Pons (tissue), 1 donor: ENCODE data around the gene GAGE12H.
"Not testable (repeated sequence)": the region's sequence is repeated elsewhere in the genome, so short reads cannot be mapped to it uniquely, and the experiment has no call there.

Source experiments
- DNase-seq: peaks from one replicate; pipeline ENCODE4 v3.0.0-alpha.2; 2016; ENCODE audit warnings: low spot score

Gene GAGE12H, protein sequence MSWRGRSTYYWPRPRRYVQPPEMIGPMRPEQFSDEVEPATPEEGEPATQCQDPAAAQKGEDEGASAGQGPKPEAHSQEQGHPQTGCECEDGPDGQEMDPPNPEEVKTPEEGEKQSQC

GRCh38 chrX:49579649-49580048 lies at the start of gene GAGE12H:
Gene GAGE12H (plus strand): TSS chrX:49579949. CDS start chrX:49581104, 1,155 bp downstream.
- DNase-seq, result not testable (repeated sequence)

DNA sequence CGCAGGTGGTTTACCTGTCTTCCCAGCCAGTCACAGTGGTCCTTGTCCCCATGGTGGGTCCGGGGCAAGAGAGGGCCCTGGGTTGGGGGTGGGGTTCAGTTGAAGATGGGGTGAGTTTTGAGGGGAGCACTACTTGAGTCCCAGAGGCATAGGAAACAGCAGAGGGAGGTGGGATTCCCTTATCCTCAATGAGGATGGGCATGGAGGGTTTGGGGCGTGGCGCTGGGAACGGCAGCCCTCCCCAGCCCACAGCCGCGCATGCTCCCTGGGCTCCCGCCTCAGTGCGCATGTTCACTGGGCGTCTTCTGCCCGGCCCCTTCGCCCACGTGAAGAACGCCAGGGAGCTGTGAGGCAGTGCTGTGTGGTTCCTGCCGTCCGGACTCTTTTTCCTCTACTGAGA lies 47.9 kb upstream of the GAGE12H start, which contains the start of gene GAGE12C:
Gene GAGE12C, plus strand, starts transcription at position 301 of the 400 bp plus-strand sequence. CDS start 1,155 bp downstream, outside the sequence.
- DNase-seq, result not testable (repeated sequence)

- not testable (repeated sequence) for DNase-seq
These were observed 38.3 kb upstream of the GAGE12H start, which contains the start of gene GAGE12D for GRCh38 chrX:49541433-49541832. Gene GAGE12D (plus strand): TSS chrX:49541733. CDS start chrX:49542888, 1,155 bp downstream.

GRCh38 chrX:49550989-49551388 lies 28.8 kb upstream of the GAGE12H start, which contains the start of gene GAGE12E:
Gene GAGE12E (plus strand): TSS chrX:49551289. CDS start chrX:49552444, 1,155 bp downstream.
- DNase-seq, result not testable (repeated sequence)

- DNase-seq, result not testable (repeated sequence)
These were observed 19.2 kb upstream of the GAGE12H start, which contains the start of gene GAGE12F for GRCh38 chrX:49560542-49560941. Gene GAGE12F (plus strand): TSS chrX:49560842. CDS start chrX:49561997, 1,155 bp downstream.

- not testable (repeated sequence) for DNase-seq
These were observed 11.0 kb upstream of the GAGE12H start for GRCh38 chrX:49568728-49569127.

- DNase-seq, result not testable (repeated sequence)
These were observed 10.6 kb upstream of the GAGE12H start for GRCh38 chrX:49569152-49569551.

- DNase-seq, result not testable (repeated sequence)
These were observed 9.6 kb upstream of the GAGE12H start, which contains the start of gene GAGE12G for GRCh38 chrX:49570100-49570499. Gene GAGE12G (plus strand): TSS chrX:49570400. CDS start chrX:49571555, 1,155 bp downstream.

- DNase-seq, result not testable (repeated sequence)
These were observed 9.4 kb downstream of the GAGE12H start, which contains the start of gene GAGE2A for GRCh38 chrX:49589196-49589595. Gene GAGE2A (plus strand): TSS chrX:49589496. CDS start chrX:49590651, 1,155 bp downstream.

DNA sequence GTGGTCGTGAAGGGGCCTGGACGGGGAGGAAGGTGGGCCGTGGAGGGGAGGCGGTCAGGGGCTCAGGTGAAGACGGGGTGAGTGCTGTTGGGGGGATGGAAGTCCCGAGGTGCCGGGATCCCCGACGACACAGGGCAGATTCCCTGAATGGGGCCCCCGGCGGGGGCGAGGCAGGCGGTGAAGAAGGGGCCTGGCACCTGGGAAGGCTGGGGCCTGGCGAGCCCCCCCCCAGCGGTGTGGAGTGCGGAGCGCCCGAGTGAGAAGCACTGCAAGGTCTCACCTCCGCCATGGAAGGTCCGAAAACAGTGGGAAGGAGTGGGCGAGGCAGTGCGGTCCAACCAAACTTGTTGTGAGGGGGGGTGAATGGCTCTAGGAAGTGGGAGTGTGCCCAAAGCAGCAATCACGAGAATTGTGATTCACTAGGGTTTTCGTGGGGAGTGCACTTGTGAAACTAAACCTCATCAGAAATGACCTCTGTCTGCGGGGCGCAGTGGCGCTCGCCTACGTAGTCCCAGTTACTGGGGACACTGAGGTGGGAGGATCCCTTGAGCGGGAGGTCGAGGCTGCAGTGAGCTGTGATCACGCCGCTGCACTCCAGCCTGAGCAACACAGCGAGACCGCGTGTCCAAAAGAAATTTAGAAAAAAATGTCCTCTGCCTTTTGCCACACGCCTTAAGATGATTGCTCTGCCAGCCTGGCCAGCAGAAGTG lies 10.2 kb downstream of the GAGE12H start:
- DNase-seq, result not testable (repeated sequence)

DNA sequence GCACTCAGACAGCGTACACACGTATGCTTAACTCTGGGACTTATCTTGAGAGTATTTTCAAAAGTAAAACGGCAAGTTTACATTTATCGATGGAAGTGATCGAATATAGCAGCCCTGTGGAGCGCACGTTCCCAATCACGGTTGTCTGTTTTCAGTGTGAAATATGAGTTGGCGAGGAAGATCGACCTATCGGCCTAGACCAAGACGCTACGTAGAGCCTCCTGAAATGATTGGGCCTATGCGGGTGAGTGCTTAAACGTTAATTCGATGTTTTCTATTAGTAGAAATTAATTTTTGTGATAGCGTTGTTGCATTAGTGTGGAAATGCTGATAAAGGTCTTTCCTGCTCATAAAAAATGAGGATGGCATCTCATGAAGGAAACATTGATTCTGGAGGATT lies 10.7 kb downstream of the GAGE12H start:
- DNase-seq, result not testable (repeated sequence)

- DNase-seq, result not testable (repeated sequence)
These were observed 19.0 kb downstream of the GAGE12H start, which contains the start of gene GAGE1 for GRCh38 chrX:49598720-49599119. Gene GAGE1 (plus strand): TSS chrX:49599020. CDS start chrX:49600175, 1,155 bp downstream.

DNA sequence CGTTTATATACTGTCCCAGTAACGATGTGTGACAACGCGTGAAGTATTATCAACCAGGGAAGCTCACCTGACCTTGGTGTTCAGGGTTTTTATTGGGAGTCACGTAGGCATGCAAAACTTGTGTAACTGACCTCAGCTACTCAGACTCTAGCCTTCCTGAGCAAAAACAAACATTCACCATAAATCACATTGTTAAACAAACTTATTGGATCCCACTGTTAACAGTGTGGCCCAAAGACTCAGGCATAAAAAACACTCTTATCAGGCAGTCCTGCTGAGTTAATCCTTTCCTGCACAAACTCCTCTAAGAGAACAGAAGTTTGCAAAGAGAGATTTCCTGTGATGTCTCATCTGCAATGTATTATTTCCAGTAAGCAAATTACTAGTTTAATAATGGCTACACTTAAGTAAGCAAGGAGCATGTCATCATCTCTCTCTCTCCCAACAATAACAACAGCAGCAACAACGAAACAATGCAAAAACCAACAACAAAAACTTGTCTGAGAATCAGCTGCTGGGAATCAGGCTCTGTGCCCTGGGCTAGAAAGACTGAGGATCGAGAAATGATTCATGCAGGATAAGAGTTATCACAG lies 31.1 kb downstream of the GAGE12H start:
- no peak for DNase-seq

- DNase-seq, result no peak
These were observed 38.8 kb downstream of the GAGE12H start for GRCh38 chrX:49618574-49618973.

DNA sequence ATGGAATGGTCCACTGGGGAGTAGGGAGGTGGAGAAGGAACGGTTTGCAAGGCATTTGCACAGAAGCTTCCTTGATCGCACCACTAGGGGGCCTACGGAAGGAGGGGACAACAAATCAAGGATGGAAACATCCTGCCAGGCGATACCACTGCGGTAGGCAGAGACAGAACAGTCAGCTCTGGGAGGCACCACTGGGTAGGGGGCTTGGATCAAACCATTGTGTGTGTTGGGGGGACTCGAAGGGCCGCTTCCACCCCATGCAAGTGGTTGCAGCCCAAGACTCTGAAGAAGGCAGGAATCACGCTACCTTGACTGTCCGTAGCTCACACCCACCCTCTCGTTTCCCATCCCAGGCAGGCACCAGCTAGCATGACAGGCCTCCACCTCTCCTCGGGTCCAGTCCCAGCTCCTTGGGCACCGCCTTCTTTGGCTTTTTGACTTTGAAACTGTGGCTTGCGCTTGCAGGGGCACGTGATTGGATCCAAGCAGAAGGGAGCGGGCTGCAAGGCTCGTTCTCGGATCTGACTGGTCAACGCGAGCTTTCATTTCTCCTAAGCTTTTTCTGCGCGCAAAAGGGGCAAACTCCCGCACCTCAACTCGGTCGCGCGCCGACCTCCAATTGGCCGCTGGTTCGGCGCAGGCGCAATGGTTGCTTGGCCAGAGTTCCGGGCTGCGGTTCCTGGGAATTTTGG lies 47.5 kb downstream of the GAGE12H start:
- DNase-seq, result no peak
